Measurements from ENCODE around the gene SELENOS.
A peak's percentile ranks its signal among the peaks of the same experiment; 100 is the strongest.

Gene SELENOS

GRCh38 chr15:101276501-101277037 lies 716 bp downstream of the SELENOS start:
- DNase-seq: no peak

GRCh38 chr15:101275018-101275417 lies 2.3 kb downstream of the SELENOS start:
- no peak for DNase-seq

DNA sequence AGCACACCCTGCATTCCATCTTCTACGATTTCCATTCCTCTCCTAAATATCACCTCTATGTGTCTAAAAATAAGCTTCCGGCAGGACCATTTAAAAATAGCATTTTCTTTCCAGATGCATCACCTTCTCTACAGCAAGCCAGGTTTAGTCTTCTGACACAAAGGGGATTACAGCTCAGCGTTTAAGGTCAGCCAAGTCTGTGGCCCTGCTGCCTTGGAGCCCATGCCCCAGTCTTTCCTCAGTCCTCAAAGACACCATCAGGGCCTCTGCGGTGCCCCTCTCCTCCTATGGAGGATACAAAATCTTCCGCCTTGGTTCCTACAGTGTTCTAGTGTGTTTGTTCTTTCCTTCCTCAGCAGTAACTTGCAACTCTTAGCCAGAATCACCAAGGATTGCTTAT lies 3.8 kb downstream of the SELENOS start:
- DNase-seq: no peak

- no peak for DNase-seq
Observed at GRCh38 chr15:101272584-101272983, 4.7 kb downstream of the SELENOS start.

GRCh38 chr15:101269479-101270223 lies 7.6 kb downstream of the SELENOS start:
- no peak for DNase-seq

DNA sequence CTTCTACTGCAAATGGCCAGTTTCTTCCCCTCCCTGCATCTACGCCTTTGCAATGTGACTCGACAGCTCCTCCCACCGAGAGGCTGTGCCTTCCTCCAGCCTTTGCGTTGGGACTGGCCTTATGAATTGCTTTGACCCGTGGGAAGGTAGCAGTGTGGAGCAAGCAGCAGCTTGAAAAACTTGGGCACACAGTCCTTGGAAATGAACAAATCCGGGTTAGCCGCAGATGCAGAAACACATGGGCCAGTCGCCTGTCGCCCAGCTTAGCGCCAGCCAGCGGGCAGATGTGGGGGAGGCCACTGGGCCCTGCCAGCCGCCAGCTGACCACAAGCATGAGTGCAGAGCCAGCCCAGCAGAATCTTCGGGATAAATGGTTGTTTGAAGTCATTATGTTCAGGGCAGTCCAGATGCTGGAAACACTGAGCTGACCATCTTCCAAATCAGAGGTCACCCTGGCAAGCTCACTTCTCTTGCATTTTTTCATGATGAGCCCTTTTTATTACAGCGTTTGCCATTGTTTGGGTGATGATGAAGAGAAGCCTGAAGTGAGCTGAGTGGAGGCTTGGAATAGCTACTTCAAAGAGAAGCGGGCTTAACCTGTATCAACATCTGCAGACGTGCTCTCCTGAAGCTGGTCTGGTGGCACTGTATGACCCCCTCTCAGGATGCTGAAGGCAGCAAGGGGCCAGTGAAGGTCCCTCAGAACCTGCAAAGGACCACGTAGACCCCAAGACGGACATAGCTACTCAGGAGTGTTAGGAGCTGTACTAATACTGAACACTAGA lies 9.8 kb downstream of the SELENOS start:
- no peak for DNase-seq

GRCh38 chr15:101266787-101267186 lies 10.5 kb downstream of the SELENOS start:
- DNase-seq: no peak

GRCh38 chr15:101266034-101266433 lies 11.3 kb downstream of the SELENOS start:
- no peak for DNase-seq

DNA sequence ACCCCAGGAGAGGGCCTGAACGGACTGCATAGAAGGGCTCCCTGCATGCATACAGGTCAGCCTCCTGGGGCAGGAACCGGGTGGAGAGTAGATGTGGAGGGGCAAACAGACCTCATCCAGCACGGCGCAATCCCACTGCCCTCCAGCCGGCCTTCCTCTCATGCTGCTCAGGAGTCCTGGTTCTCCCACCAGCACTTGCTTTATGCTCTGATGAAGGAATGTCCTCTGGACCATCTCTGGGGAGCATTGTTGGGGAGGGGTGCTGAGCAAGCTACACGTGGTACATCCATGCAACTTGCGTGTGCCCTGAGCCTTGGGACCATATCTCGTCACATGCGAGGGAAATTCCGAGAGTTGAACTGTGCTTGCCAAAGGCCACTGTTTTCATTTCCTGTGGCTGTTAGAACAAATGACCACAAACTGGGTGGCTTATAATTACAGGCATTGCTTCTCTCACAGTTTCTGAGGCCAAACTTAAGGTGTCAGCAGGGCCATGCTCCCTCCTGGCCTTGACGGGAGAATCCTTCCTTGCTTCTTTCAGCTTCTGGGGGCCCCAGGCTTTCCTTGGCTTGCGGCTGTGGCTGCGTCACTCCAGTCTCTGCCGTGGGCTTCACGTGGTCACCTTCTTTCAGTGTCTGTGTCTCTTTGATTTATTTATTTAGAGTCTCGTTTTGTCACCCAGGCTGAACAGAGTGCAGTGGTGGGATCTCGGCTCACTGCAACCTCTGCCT lies 12.2 kb downstream of the SELENOS start:
- DNase-seq: no peak

GRCh38 chr15:101264011-101264410 lies 13.3 kb downstream of the SELENOS start:
- DNase-seq: no peak

- no peak for DNase-seq
Observed at GRCh38 chr15:101262551-101262950, 14.7 kb downstream of the SELENOS start.

DNA sequence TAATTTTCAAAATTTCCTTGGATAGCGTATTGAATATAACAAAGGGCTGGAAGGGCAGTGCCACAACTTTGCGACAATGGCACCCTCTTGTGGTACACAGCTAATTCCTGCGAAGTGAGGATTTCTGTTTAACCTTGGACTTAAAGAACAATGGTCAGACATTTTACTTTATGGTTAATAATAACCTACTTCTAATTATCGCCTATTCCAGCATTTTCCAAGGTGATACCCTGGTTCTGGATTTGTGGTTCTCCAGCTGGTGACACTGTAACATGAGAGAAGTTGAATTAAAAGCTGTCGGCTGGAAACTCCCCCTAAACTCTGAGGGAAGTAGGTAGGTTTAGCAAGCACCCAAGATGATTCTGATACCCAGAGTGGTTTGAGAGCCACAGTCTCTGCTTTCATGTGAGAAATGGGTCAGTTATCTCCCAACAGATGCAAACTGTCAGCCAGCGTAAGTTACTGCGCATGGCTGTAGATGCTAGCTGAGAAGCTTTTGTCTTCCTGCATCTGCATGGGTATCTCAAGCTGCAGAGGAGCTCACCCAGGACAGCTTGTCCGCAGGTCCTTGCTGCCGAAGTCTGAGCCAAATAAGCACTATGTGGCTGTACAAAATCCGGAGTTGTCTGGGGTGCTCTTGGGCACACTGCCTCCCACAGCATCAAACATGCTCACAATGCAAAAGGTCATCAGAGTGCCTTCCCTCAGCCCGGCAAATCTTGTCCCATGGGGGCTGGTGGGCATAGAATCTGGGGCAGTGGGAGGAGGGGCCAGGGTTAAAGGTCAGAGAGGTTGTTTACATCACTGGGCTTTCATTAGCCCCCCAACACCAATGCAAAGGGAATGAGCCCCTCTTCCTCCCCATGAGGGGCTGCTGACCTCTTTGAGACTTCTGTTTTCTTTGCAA lies 18.8 kb downstream of the SELENOS start:
- DNase-seq: peak; percentile 21

DNA sequence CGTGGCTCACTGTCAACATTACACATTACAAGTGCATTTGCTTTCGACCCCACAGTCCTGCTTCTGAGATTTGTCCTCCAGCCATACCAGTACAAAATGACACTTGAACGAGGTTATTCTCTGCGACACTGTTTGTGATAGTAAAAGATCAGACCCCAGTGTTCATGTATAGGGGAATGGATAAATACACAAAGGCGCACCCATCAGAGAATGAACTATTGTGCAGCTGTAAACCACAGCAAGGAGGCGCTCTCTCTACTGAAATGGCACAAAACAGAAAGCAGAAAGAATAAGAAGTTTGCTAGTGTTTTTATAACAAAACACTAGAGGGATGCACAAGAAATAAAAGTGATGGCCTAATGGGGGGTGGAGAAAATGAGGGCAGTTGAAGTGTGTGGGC lies 20.5 kb downstream of the SELENOS start:
- DNase-seq: no peak

DNA sequence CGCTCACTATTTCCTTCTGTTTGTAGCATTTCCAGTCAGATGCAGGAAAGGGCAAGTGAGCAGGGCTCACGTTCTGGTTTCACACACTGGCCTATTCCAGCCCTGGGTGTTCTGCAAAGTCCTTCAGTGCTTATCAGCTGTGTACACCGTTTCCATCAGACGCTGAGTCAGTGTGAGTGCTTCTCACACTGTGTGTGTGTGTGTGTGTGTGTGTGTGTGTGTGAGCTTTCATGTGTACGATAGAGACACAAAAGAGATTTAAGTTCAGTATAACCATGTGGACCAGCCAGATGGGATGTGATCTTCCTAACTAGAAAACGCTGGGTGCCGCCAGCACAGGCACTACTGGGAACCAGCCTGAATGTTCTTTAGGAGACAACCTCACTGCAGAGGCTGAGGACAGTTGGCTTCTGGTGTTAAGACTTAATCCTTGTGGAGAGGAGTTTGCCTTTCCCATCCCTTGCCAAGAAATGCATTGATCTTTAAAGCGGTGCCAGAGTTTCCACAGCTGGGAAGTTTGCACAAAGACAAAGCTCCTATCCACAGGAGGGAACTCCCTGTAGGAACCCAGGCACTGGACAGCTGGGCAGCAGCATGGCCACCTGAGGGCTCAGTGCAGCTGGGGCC lies 21.6 kb downstream of the SELENOS start:
- DNase-seq: peak; percentile 34

GRCh38 chr15:101255051-101255395 lies 22.3 kb downstream of the SELENOS start:
- no peak for DNase-seq

DNA sequence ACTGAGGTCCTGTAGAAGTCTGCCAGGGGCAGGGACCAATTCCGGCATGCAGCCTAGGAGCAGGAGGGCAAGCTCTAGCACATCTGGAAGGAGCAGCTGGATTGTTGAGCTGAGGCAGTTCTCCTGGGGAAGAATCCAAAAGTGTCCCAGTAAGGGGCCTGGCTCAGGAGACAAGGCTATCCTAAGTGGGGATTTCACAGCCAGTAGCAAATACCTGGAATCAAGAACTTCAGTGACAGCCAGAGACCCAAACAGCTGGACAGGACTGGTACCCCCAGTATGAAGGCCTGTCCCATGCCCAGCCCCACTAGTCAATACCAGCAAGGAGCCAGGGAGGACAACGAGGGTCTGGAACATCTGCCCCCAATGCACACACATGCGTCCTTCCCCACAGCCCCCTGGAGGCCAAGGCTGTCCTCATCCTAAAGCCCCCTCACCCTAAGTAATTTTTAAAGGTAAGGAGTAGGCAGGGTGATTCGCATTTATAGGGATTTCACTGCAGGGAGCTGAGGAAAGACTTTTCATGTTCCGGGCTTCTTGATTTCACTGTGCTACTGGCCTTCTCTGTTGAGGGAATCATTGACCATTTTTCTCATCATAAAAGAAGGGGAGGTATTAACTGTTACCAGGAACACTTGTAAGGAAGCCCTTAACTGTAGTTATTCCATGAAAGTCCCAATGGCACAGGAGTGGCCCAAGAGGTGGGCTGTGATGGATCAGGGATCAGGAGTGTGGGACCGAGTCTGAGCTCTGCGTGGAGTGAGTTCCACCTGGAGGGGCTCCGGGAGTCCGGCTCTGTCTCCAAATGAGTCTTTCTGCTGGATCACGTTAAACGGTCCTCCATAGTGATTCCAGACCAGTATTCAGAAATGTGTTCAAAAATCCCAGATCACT lies 22.9 kb downstream of the SELENOS start:
- no peak for DNase-seq

GRCh38 chr15:101252836-101253235 lies 24.4 kb downstream of the SELENOS start:
- DNase-seq: no peak

- peak; percentile 78 for DNase-seq
Observed at GRCh38 chr15:101251830-101252820, 25.2 kb downstream of the SELENOS start, which contains the start of gene CHSY1. Gene CHSY1, minus strand, starts transcription at chr15:101252048. Its CDS starts 592 bp downstream, at chr15:101251456.
